ENCODE results near the gene LMTK3.

Gene LMTK3

GRCh38 chr19:48450441-48450840 is 61.2 kb downstream of the LMTK3 start:
- DNase-seq, result no peak

DNA sequence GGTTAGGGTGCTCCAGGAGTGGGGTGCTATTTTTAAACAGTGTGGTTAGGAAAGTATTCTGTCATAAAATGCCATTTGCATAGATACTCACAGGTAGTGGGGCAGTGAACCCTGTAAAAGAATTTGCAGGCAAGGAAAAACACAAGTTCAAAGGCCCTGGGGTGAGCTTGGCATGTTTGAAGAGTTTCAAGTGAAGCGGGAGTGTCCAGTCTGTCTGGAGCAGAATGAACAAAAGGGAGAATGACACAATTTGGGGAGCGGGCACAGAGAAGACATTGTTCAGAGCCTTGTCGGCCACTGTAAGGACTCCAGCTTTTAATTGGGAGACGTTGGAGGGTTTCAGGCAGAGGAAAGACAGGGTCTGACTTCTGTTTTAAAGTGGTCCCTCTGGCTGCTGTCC is 63.1 kb downstream of the LMTK3 start:
- no peak for DNase-seq

DNA sequence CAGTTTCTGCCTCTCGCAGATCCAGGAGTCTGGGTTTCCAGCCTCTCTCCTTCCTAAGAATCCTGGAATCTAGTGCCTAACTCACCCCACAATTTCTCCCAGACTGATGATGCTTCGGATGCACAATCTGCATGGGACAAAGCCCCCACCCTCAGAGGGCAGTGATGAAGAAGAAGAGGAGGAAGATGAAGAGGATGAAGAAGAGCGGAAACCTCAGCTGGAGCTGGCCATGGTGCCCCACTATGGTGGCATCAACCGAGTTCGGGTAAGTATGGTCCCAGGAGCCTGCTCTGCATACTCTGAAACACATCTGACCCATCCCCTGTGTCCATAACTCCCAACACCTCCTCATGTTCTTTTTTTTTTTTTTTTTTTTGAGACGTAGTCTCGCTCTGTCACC is 65.1 kb downstream of the LMTK3 start:
- DNase-seq, result no peak

- peak; percentile 44 to 99 (median 82) for DNase-seq
Observed at GRCh38 chr19:48445606-48446481, 65.8 kb downstream of the LMTK3 start, which contains the start of gene GRWD1. Gene GRWD1, plus strand, starts transcription at chr19:48445983. Its CDS starts 23 bp downstream, at chr19:48446006.

- DNase-seq, result peak in 24 of 51 donors; percentile 15 to 93 (median 49)
Observed at GRCh38 chr19:48445256-48445605, 66.4 kb downstream of the LMTK3 start.

DNA sequence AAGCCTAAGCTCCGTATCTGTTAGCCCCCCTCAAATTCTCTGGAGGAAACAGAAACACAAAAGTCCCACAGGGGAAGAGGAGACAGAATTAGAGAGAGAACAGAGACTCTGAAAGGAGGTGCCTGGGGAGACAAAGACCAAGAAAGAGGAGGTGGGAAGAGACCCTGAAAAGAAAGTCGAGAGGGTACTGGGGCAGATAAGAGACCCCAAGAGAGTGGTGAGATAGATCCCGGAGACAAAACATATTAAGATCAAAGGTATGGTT is 66.8 kb downstream of the LMTK3 start:
- no peak for DNase-seq

DNA sequence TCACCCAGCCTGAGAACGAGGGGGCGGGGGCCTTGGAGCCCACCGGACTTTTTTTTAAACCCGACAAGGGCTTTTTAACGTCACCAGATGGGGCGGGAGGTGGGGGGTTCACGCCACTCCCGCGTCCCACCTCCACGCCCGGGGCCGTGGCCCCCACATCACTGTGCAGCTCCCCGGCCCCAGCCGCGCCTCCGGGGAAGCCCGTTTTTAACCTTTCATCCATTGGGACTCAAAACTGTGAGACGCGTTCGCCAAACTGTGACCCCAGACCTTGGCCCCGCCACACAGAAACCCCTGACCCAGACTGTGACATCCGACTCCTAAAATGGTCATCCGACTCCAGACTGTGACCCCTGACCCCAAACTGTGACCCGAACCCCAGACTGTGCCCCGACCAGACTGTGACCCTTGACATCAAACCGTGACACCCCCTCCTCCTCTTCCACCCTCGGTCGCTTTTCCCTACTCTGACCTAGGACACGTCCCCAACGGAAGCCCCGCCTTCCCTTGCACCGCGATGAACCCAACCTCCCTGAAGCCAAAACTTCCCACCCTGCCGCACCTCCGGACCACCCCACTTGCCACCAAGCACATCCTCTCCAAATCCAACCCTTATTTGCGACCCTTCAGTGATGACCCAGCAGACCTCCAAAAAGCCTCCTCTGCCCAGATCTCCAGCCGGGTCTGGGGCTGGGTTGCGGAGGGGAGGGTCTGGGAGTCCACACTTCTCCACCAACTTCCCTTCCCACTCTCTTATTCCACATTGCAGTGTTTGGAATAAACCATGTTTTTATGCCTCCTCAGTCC is 67.3 kb downstream of the LMTK3 start:
- DNase-seq, result peak in 1 of 51 donors; percentile 21

DNA sequence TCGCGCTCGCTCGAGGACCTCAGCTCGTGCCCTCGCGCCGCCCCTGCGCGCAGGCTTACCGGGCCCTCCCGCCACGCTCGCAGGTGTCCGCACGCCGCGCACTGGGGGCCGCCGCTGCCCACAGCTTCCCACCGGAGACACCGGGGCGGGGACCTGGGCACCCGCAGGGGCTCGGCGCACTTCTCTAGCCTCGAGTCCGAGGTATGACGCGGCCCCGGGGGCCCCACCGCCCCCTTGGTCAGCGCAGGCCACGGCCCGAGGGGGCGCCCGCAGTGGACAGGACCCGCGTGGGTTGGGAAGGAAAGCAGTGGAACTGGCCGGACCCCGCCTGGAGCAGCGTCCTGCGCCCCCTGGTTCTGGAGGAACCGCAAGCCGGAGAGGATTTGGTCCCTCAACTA is 67.9 kb downstream of the LMTK3 start:
- DNase-seq, result no peak

DNA sequence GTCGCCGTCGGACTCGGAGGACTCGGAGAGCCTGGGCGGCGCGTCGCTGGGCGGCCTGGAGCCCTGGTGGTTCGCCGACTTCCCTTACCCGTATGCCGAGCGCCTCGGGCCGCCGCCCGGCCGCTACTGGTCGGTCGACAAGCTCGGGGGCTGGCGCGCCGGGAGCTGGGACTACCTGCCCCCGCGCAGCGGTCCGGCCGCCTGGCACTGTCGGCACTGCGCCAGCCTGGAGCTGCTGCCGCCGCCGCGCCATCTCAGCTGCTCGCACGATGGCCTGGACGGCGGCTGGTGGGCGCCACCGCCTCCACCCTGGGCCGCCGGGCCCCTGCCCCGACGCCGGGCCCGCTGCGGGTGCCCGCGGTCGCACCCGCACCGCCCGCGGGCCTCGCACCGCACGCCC is 68.4 kb downstream of the LMTK3 start:
- peak in 2 of 51 donors; percentile 3 to 20 for DNase-seq

DNA sequence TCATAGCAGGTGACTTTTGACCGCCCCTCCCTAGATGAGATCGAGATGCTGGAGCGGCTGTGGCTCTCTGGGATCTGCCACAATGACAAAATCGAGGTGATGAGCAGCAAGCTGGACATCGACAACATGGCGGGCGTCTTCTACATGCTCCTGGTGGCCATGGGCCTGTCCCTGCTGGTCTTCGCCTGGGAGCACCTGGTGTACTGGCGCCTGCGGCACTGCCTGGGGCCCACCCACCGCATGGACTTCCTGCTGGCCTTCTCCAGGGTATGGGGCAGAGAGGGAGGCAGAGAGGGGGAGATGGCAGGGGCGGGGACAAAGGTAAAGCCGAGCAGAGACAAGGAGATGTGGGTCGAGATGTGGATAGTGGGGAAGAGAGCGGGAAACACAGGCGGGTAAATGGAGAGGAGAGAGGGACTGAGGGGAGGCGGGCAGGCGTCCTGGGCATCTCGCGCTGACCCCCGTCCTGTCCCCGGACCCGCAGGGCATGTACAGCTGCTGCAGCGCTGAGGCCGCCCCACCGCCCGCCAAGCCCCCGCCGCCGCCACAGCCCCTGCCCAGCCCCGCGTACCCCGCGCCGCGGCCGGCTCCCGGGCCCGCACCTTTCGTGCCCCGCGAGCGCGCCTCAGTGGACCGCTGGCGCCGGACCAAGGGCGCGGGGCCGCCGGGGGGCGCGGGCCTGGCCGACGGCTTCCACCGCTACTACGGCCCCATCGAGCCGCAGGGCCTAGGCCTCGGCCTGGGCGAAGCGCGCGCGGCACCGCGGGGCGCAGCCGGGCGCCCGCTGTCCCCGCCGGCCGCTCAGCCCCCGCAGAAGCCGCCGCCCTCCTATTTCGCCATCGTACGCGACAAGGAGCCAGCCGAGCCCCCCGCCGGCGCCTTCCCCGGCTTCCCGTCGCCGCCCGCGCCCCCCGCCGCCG is 69.3 kb downstream of the LMTK3 start:
- DNase-seq, result no peak

- no peak for DNase-seq
Observed at GRCh38 chr19:48441360-48442050, 70.1 kb downstream of the LMTK3 start.

- no peak for DNase-seq
Observed at GRCh38 chr19:48436586-48436985, 75.0 kb downstream of the LMTK3 start.
